ENCODE measurements around the gene GMDS.

- TF ChIP-seq CTCF (IDR thresholded peaks at IDR 0.05 in 4 of 5, conservative IDR thresholded peaks at IDR 0.05 in 1 of 5), result no peak
- TF ChIP-seq POLR2A (IDR thresholded peaks at IDR 0.05), result no peak
Measured at GRCh38 chr6:1820714-1821113, 424.7 kb downstream of the GMDS start.

Measured in gastrocnemius medialis (tissue), 4 donors.